MV-4-11 (cell line): ENCODE results near the gene SNX20.

ENCODE experiments used
- DNase-seq: peaks from one replicate; lab custom pipeline; 2025; lab: John Stamatoyannopoulos, UW

SNX20 gene

GRCh38 chr16:50705436-50706110 is 24.5 kb upstream of the SNX20 start:
- DNase-seq: no peak

GRCh38 chr16:50704245-50704644 is 23.1 kb upstream of the SNX20 start:
- DNase-seq: no peak

- peak; percentile 92 for DNase-seq
Measured at GRCh38 chr16:50702725-50703124, 21.6 kb upstream of the SNX20 start.

GRCh38 chr16:50699326-50700159 is 18.4 kb upstream of the SNX20 start:
- DNase-seq: peak; percentile 56

- DNase-seq: peak; percentile 8
Measured at GRCh38 chr16:50697881-50698767, 17.0 kb upstream of the SNX20 start.

GRCh38 chr16:50697421-50697715 is 16.3 kb upstream of the SNX20 start:
- DNase-seq: no peak

- DNase-seq: peak; percentile 69
Measured at GRCh38 chr16:50696575-50697420, 15.7 kb upstream of the SNX20 start.

GRCh38 chr16:50696126-50696525 is 15.0 kb upstream of the SNX20 start:
- no peak for DNase-seq

- peak; percentile 92 for DNase-seq
Measured at GRCh38 chr16:50695017-50696000, 14.2 kb upstream of the SNX20 start.

- no peak for DNase-seq
Measured at GRCh38 chr16:50694206-50694605, 13.1 kb upstream of the SNX20 start.

GRCh38 chr16:50692999-50693781 is 12.1 kb upstream of the SNX20 start, which contains the start of gene NOD2:
NOD2 (plus strand) TSS chr16:50693606; CDS start chr16:50699496, 5,890 bp downstream.
- peak; percentile 46 for DNase-seq

- DNase-seq: no peak
Measured at GRCh38 chr16:50692644-50692998, 11.5 kb upstream of the SNX20 start.

- no peak for DNase-seq
Measured at GRCh38 chr16:50690177-50690576, 9.1 kb upstream of the SNX20 start.

GRCh38 chr16:50688867-50689266 is 7.8 kb upstream of the SNX20 start:
- DNase-seq: peak; percentile 72

- DNase-seq: no peak
Measured at GRCh38 chr16:50688083-50688482, 7.0 kb upstream of the SNX20 start.

GRCh38 chr16:50685462-50686063 is 4.5 kb upstream of the SNX20 start:
- DNase-seq: peak; percentile 81

GRCh38 chr16:50684823-50685461 is 3.8 kb upstream of the SNX20 start:
- peak; percentile 83 for DNase-seq

GRCh38 chr16:50683689-50684374 is 2.7 kb upstream of the SNX20 start:
- peak; percentile 95 for DNase-seq
